ENCODE measurements around the gene FBLN5. TPM values are rescaled to one million over a fixed set of nuclear protein-coding genes. Genes with fewer than 3 reads are reported as not detected.

FBLN5 gene
- total RNA-seq, 4 donors from 2014 or later = 26.3 to 128 (median 44.5) TPM

DNA sequence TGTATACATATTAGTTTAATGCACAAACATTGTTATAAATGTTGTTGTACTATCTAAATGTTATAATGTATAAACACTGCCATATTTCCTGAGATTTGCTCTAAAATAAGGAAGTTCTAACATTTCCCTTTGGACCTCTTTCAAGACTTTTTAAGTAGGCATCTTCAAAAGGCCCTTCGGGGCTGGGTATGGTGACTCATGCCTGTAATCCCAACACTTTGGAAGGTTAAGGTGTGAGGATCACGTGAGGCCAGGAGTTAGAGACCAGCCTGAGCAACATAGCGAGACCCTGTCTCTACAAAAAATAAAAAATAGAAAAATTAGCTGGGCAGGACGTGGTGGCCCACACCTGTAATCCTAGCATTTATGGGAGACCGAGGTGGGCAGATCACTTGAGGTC lies 35.5 kb downstream of the FBLN5 start:
- DNase-seq (ENCODE audit: low spot score in 2 of 2) = no peak
- TF ChIP-seq POLR2A (IDR thresholded peaks at IDR 0.05) = no peak
- TF ChIP-seq CTCF (IDR thresholded peaks at IDR 0.05) = no peak
- 70 to 72% methylated on average over 5 of the region's 5 CpGs for WGBS, 2 donors
- no peak overlapping the region for H3K4me3 ChIP-seq (ENCODE audit: low read depth, poor library complexity, severe bottlenecking)
- intact Hi-C loops (cut with DNase I; ENCODE audit: low total_unique reads) = no loop called here

DNA sequence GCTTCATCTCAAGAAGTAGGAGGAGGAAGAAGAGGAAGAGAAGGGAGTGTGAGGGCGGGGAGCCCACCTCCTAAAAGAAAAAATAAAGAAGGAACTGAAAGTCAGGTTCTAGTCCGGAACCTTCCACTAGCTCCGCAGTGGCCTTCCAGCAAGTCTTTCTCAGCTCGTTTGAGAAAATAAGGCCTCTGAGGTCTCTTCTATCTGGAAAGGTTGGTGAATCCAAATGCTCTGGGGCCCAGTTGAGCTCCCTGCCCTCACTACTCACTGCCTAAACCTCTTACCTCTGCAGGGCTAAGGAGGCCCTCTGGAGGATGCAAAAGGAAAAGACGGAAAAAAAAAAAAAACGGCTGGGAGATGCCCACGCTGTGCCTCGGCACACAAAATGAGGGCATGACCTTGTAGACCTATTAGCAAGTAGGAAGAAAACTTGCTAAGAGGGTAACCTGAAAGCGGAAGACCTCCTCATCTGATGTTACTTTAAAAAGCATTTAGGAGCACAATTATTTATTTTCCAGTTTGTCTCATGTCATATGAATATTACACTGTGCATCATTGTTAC lies 35.9 kb downstream of the FBLN5 start:
- WGBS, 2 donors = 41 to 44% methylated on average over 9 of the region's 9 CpGs
- H3K4me3 ChIP-seq (ENCODE audit: low read depth, poor library complexity, severe bottlenecking) = no peak overlapping the region
- TF ChIP-seq CTCF (IDR thresholded peaks at IDR 0.05) = no peak
- TF ChIP-seq POLR2A (IDR thresholded peaks at IDR 0.05) = no peak
- DNase-seq (ENCODE audit: low spot score in 2 of 2) = no peak
- intact Hi-C loops (cut with DNase I; ENCODE audit: low total_unique reads) = no loop called here

- intact Hi-C loops (cut with DNase I; ENCODE audit: low total_unique reads) = no loop called here
Observed at GRCh38 chr14:91910196-91910595, 37.3 kb downstream of the FBLN5 start.

GRCh38 chr14:91906374-91906773 lies 41.1 kb downstream of the FBLN5 start:
- WGBS, 2 donors = 89 to 97% methylated on average over 2 of the region's 2 CpGs
- no peak overlapping the region for H3K4me3 ChIP-seq (ENCODE audit: low read depth, poor library complexity, severe bottlenecking)
- no peak for DNase-seq (ENCODE audit: low spot score in 2 of 2)
- intact Hi-C loops (cut with DNase I; ENCODE audit: low total_unique reads) = no loop called here
- no peak for TF ChIP-seq CTCF (IDR thresholded peaks at IDR 0.05)
- no peak for TF ChIP-seq POLR2A (IDR thresholded peaks at IDR 0.05)

More at GRCh38 chr14:91910196-91910595, 37.3 kb downstream of the FBLN5 start:
- DNase-seq (ENCODE audit: low spot score in 2 of 2) = no peak
- H3K4me3 ChIP-seq (ENCODE audit: low read depth, poor library complexity, severe bottlenecking) = no peak overlapping the region
- WGBS, 2 donors = 91 to 93% methylated on average over 9 of the region's 9 CpGs
- TF ChIP-seq CTCF (IDR thresholded peaks at IDR 0.05) = no peak
- no peak for TF ChIP-seq POLR2A (IDR thresholded peaks at IDR 0.05)

DNA sequence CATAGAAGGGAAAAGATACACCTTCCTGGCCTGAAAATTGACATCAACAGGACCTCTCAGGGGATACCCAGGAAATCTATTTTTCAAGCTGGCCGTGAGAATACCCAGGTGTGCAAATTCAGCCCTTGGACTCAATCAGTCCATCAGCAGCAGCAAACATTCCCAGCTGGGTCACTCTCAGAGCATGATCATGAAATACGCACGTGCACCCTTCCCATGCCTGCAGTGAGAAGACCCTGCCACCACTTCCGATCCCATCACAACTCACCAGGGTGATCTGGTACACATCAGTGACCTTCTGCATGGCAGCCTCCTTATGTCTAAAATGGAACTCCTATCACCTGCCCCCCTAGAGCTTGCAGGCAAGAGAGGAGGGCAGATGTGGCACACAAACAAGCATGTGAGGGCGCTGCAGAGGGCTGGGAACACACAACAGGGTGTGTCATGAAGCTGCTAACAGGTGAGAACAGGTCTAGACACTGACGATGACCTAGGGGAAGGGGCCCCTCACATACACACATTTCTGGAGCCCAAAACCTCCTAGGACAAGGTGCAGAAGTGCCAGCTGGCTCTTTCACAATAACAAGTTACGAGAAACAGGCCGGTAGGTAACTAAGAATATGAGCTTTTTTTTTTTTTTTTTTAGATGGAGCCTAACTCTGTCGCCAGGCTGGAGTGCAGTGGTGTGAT lies 42.4 kb downstream of the FBLN5 start:
- WGBS, 2 donors = 74 to 77% methylated on average over 9 of the region's 9 CpGs
- H3K4me3 ChIP-seq (ENCODE audit: low read depth, poor library complexity, severe bottlenecking) = no peak overlapping the region
- intact Hi-C loops (cut with DNase I; ENCODE audit: low total_unique reads) = no loop called here
- no peak for DNase-seq (ENCODE audit: low spot score in 2 of 2)
- TF ChIP-seq CTCF (IDR thresholded peaks at IDR 0.05) (no peak), POLR2A (IDR thresholded peaks at IDR 0.05) (no peak)
